GM18858 (cell line): Measurements from ENCODE around the gene ASPM.
A peak's percentile ranks its signal among the peaks of the same experiment; 100 is the strongest.
"Not testable (repeated sequence)": the region's sequence is repeated elsewhere in the genome, so short reads cannot be mapped to it uniquely, and the experiment has no call there.

Experiments
- ATAC-seq: cut with Tn5 transposase; IDR thresholded peaks from one replicate; pipeline ENCODE4 v1.9.1; 2021; ENCODE audit not compliant: unreplicated experiment

Gene ASPM

GRCh38 chr1:197144570-197145325 is 1.7 kb downstream of the ASPM start:
- no peak for ATAC-seq

- no peak for ATAC-seq
These were observed 3.2 kb downstream of the ASPM start for GRCh38 chr1:197143276-197143675.

- ATAC-seq, result no peak
These were observed 4.9 kb downstream of the ASPM start for GRCh38 chr1:197141575-197141974.

GRCh38 chr1:197140121-197140520 is 6.3 kb downstream of the ASPM start:
- ATAC-seq, result no peak

GRCh38 chr1:197139169-197139568 is 7.3 kb downstream of the ASPM start:
- ATAC-seq, result no peak

GRCh38 chr1:197137322-197137721 is 9.1 kb downstream of the ASPM start:
- ATAC-seq, result no peak

GRCh38 chr1:197130677-197131304 is 15.7 kb downstream of the ASPM start:
- ATAC-seq, result no peak

GRCh38 chr1:197129698-197130097 is 16.8 kb downstream of the ASPM start:
- ATAC-seq, result no peak

GRCh38 chr1:197127246-197127912 is 19.1 kb downstream of the ASPM start:
- ATAC-seq, result no peak

- ATAC-seq, result no peak
These were observed 19.8 kb downstream of the ASPM start for GRCh38 chr1:197126691-197127090.

- no peak for ATAC-seq
These were observed 22.1 kb downstream of the ASPM start for GRCh38 chr1:197124376-197124775.

GRCh38 chr1:197116156-197116555 is 30.3 kb downstream of the ASPM start:
- no peak for ATAC-seq

- ATAC-seq, result no peak
These were observed 39.6 kb downstream of the ASPM start for GRCh38 chr1:197106869-197107268.

GRCh38 chr1:197103300-197103699 is 43.2 kb downstream of the ASPM start:
- ATAC-seq, result no peak

GRCh38 chr1:197101978-197102377 is 44.5 kb downstream of the ASPM start:
- no peak for ATAC-seq

- ATAC-seq, result no peak
These were observed 45.8 kb downstream of the ASPM start for GRCh38 chr1:197100677-197101076.

- no peak for ATAC-seq
These were observed 47.0 kb downstream of the ASPM start for GRCh38 chr1:197099444-197099843.

GRCh38 chr1:197096971-197097370 is 49.5 kb downstream of the ASPM start:
- ATAC-seq, result not testable (repeated sequence)

GRCh38 chr1:197096137-197096536 is 50.3 kb downstream of the ASPM start:
- peak; percentile 65 for ATAC-seq

- ATAC-seq, result no peak
These were observed 53.1 kb downstream of the ASPM start for GRCh38 chr1:197093226-197093885.

GRCh38 chr1:197092491-197093023 is 53.9 kb downstream of the ASPM start:
- no peak for ATAC-seq
